ENCODE data around the gene CEP350. TPM values are rescaled to one million over a fixed set of nuclear protein-coding genes. Genes with fewer than 3 reads are reported as not detected.
"Not testable (repeated sequence)": the region's sequence is repeated elsewhere in the genome, so short reads cannot be mapped to it uniquely, and the experiment has no call there.

Gene CEP350
- total RNA-seq, 2 donors from 2014 or later, result 44.5 to 57.5 TPM

- intact Hi-C loops (cut with DNase I), result no loop called here
- DNase-seq (ENCODE audit: low spot score), result no peak
Measured at GRCh38 chr1:180096584-180097325, 142.1 kb downstream of the CEP350 start.

- DNase-seq (ENCODE audit: low spot score), result no peak
- intact Hi-C loops (cut with DNase I), result no loop called here
Measured at GRCh38 chr1:180097326-180097605, 142.7 kb downstream of the CEP350 start.

DNA sequence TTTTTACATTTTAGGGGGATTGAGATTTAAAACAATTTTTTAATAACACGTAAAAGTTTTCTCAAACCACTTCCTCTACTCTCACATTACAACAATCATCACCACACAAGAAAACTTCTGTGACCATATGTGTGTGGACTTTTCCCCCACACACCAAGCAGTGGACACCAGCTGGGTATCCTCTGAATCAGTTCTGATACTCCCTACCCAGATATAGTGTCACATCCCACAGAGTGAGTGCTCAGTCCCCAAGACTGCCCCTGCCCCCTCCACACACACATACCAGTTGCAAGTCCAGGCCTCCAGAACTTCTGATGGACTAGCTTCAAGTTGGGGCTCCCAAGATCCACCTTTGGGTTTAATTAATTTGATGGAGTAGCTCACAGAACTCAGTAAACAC is 146.8 kb downstream of the CEP350 start:
- intact Hi-C loops (cut with DNase I), result no loop called here
- no peak for DNase-seq (ENCODE audit: low spot score)

GRCh38 chr1:180103819-180104218 is 149.2 kb downstream of the CEP350 start:
- intact Hi-C loops (cut with DNase I), result no loop called here
- DNase-seq (ENCODE audit: low spot score), result no peak

DNA sequence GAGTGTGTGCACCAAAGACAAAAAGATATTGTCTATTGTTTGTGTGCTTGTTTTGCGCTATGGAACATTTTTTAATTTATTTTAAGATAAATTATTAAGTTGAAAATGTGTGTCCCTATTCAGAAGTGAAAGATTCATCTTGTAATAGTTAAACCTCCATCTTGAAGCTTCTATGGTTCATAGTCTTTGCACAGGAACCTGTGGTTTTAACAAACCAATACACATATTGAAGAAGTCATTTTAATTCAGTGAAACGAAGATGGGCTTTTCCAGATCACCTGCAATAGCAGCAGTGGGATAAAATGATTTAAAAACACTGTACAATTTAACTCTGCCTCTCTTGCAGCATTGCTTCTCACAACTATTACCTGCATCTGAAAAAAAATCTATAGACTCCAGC is 157.5 kb downstream of the CEP350 start:
- no peak for DNase-seq (ENCODE audit: low spot score)
- intact Hi-C loops (cut with DNase I), result loop anchor here in 1 of 2 donors (10.0 kb wide), 1 partner anchor 63 kb away; no protein-coding TSS in a partner anchor

- DNase-seq (ENCODE audit: low spot score), result no peak
- intact Hi-C loops (cut with DNase I), result loop anchor here in 1 of 2 donors (10.0 kb wide), 1 partner anchor 62 kb away; no protein-coding TSS in a partner anchor
Measured at GRCh38 chr1:180112984-180113647, 158.5 kb downstream of the CEP350 start.

GRCh38 chr1:180114396-180114945 is 159.9 kb downstream of the CEP350 start:
- intact Hi-C loops (cut with DNase I), result loop anchor here in 1 of 2 donors (10.0 kb wide), 1 partner anchor 60 kb away; no protein-coding TSS in a partner anchor
- DNase-seq (ENCODE audit: low spot score), result no peak

DNA sequence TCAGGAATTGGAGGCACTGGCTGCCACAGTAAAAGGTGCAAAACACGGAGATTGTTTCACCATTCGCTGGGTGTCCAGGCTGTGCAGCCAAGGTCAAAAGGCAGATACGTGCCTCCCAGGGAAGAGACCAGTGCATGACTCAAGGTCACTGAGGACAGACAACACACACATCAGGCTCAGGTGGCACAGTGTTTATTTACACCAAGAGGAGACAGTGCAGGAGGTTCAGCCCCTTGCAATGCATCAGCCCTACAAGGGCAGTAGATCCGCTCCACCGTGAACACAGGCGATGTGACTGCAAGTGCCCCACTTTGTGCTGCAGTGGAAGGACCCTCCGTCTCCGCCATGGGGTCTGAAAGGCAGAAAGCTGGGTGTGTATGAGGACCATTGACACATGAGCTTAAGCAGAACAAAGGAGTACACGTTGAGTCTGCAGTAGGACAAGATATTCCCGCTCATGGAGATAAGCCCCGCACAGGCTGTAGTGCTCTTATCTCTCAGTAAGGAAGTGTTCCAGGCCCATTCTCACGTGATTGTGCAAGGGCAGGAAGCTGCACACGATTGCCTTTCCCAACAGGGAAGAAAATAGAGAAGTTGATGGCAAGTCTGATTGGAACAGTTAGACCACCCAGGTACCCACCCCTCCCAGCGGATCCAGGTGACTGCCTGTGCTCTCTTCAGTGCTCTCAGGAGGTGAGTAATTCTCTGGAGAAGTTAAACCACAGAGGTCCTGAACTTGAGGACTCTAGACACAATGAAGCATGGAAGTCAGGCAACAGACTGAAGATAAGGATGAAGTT is 162.6 kb downstream of the CEP350 start:
- no peak for DNase-seq (ENCODE audit: low spot score)
- intact Hi-C loops (cut with DNase I), result loop anchor here in 1 of 2 donors (10.0 kb wide), 1 partner anchor 58 kb away; no protein-coding TSS in a partner anchor

- no peak for DNase-seq (ENCODE audit: low spot score)
- intact Hi-C loops (cut with DNase I), result loop anchor here in 1 of 2 donors (10.0 kb wide), 1 partner anchor 57 kb away; no protein-coding TSS in a partner anchor
Measured at GRCh38 chr1:180117764-180118116, 163.1 kb downstream of the CEP350 start.

DNA sequence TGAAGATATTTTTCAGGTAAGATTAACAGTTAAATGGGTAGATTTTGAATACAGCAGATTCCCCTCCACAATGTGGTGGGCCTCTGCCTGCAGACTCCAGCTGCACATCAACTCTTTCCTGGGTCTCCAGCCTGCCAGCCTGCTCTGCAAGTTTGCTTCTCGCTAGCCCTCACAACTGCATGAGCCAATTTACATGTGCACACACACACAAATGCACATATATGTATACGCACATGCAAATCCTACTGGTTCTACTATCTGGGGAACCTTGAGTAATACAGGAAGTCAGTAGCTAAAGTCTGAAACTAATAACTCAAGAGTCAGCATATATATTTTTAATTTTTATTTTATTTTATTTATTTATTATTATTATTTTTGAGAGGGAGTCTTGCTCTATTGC is 165.2 kb downstream of the CEP350 start:
- intact Hi-C loops (cut with DNase I), result loop anchor here in 1 of 2 donors (10.0 kb wide), 1 partner anchor 55 kb away; no protein-coding TSS in a partner anchor
- DNase-seq (ENCODE audit: low spot score), result no peak

DNA sequence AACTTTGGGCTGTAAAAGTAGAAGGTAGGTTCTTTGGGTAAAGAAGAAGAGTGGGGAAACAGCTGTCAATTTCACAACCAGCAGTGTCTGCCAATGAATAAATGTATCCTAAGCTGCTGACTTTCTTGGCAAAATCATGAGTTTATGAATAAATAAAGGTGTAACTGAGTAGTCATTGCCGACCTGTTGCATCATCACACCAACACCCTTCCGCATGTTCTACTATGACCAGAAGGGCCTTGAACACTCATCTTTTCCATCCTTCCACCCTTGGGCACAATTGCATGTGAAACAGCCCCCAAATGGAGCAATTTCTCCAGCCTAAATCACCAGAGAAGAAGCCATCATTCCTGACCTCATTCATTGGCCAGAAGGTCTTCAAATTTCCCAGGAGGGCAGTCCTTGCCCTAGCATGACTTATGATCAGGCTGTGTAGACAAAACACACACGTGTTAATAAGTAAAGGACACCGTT is 168.9 kb downstream of the CEP350 start:
- intact Hi-C loops (cut with DNase I), result no loop called here
- DNase-seq (ENCODE audit: low spot score), result no peak

DNA sequence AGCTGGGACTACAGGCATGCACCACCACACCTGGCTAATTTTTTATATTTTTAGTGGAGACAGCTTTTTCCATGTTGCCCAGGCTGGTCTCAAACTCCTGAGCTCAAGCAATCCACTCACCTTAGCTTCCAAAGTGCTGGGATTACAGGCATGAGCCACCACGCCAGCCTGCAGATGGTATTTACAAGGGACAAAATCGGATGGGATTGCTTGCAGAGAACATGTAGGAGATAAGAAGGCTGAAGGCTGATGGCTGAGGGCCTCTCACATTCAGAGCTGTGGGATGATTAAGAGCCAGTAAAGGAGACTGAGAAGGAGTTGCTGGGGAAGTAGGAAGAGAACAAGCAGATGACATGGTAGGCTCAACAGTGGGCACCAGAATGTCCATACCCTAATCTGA is 176.0 kb downstream of the CEP350 start:
- intact Hi-C loops (cut with DNase I), result no loop called here
- no peak for DNase-seq (ENCODE audit: low spot score)

DNA sequence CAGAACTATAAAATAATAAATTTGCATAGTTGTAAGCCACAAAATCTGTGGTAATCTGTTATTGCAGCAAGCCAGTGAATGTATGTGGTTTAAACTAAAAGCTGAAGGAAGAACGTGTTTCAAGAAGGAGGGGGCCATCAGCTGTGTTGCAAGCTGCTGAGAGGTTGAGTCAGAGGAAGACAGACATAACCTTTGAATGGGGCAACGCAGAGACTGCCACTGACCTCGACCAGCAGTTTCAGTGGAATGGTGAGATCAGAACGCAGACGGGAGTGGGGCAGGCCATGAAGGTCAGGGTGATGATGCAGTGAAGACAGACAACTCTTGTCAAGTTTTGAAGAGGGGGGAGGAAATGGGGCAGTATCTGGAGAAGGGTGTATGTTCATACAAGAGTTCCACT is 176.9 kb downstream of the CEP350 start:
- DNase-seq (ENCODE audit: low spot score), result no peak
- intact Hi-C loops (cut with DNase I), result no loop called here

DNA sequence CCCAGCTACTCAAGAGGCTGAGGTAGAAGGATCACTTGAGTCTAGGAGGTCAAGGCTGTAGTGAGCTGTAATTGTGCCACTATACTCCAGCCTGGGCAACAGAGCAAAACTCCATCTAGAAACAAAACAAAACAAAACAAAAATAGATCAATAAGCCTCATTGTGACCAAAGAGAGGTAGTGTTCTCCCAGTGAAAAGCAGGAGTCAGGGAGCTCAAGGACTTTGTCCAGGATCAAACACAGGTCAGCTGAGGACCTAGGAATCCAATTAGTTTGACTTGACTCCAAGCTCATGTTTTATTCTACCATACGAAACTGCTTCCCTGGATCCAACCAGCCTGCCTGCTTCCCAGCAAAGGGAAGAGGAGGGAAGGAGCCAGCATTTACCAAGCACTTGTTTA is 178.6 kb downstream of the CEP350 start:
- intact Hi-C loops (cut with DNase I), result no loop called here
- no peak for DNase-seq (ENCODE audit: low spot score)

- DNase-seq (ENCODE audit: low spot score); intact Hi-C loops (cut with DNase I): not testable (repeated sequence)
Measured at GRCh38 chr1:180133688-180134087, 179.1 kb downstream of the CEP350 start.

DNA sequence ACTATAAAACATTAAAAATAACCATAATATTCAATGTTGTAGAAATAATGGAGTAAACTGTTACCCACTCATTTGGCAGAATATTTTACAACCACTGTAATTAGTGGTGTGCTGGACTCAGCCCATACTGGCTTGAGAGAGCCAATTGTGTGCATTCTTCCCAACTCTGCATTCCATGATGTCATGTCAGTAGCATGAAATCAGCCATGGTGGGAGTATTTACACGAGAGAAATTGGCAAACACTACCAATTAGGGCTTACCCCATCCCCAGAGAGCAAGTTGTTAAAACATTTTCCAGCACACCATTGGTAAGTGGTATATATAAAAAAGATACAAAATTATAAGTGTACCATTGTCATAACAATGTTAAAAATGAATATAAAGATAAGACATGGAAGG is 180.9 kb downstream of the CEP350 start:
- no peak for DNase-seq (ENCODE audit: low spot score)
- intact Hi-C loops (cut with DNase I), result no loop called here

DNA sequence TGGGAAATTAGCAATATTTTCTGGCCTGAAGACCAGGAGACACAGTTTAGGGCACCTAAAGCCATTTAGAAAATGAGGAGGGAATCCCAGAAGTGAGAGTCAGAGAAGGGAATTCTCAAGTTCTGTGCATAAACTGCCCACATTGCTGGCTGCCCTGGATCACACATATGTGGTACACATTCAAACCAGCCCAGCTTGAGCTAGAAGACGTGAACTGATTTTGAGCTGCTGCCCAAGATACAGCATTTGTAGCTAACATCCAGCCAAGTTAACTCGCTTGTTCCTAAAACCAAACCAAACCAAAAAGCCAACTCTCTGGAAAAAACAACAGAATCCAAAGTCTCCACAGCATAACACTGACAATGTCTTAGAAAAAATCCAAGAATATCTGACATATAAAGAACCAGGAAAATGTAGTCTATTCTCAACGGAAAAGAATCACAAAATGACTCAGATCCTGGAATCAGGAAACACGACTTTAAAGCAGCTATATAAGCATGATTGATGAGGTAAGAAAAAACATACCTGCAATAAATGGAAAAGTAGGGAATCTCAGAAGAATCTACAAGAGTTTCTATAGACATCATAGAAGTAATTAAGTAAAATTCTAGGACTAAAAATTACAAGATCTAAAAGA is 181.8 kb downstream of the CEP350 start:
- DNase-seq (ENCODE audit: low spot score), result no peak
- intact Hi-C loops (cut with DNase I), result no loop called here

DNA sequence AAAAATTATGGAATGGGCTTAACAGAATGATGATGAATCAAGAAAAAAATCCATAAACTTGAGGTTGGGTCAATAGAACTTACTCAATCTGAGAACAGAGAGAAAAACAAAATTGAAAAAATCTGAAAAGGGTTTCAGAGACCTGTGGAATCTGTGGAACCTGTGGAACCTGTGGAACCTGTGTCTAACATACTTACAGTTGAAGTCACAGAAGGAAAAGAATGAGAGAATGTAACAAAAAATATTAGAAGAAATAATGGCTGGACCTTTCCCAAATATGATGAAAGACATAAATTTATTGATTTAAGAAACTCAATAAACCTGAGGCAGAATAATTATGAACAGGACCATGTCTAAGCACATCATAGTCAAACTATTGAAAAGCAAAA is 182.4 kb downstream of the CEP350 start:
- DNase-seq (ENCODE audit: low spot score), result no peak
- intact Hi-C loops (cut with DNase I), result no loop called here

DNA sequence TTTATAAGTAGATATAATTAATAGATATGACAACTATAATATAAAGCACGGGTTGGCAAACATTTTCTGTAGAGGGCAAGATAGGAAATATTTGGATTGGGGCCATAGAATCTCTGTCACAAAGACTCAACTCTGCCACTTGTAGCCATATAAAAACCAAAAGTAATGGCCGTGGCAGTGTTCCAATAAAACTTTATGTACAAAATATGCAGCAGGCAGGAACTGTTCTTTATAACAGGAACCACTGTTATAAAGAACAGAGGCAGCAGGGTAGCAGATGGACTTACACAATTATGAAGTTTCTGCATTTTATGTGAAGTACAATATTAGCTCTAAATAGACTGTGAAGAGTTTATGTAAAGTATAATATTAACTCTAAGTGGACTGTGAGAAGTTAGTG is 183.2 kb downstream of the CEP350 start:
- intact Hi-C loops (cut with DNase I), result no loop called here
- no peak for DNase-seq (ENCODE audit: low spot score)
